ENCODE results near the gene BOD1. TPM values are rescaled to one million over a fixed set of nuclear protein-coding genes. Genes with fewer than 3 reads are reported as not detected.
A peak's percentile ranks its signal among the peaks of the same experiment; 100 is the strongest.

BOD1 gene
- total and polyA plus RNA-seq, 2 of the 8 experiments (the other 6 are each of a cell fraction or from before 2014, with no cell fraction given) = 107 to 149 TPM

DNA sequence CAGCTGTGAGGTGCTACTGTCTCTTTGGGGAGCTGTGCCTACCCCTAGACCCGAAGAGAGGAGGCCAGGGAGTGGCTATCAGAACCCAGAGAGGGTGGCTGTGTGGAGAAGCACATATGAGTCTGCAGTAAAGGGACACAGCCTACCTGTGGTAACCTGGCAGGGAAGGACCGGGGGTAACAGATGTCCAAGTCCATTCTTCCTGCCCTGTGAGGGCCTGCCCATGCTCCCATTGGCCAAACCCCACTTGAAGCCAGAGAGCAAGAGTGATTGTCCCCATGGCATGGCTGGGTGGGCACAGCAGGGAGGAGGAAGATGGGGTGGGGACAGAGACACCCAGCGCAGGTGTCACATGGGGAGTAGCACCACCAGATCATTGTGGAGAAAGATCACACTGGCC, 39.3 kb downstream of the BOD1 start:
- Histone ChIP-seq H2BK15ac (ENCODE audit: low read length) (no peak overlapping the region), H2AFZ (ENCODE audit: low read length) (no peak overlapping the region), H4K91ac (replicated peaks; ENCODE audit: insufficient read length, low read length) (no peak overlapping the region), H2BK20ac (ENCODE audit: low read length) (no peak overlapping the region), H3K4me1 (replicated peaks in 1 of 4; ENCODE audit: control insufficient read depth in 3 of 4, insufficient read depth in 4 of 4, low read length in 3 of 4) (peaks cover 0 to 7% (median 3%) of the 10 kb centered on the region in 4 experiments; a peak in 5 of 7 replicates), H2BK120ac (replicated peaks; ENCODE audit: low read depth, low read length) (no peak overlapping the region), H3K36me3 (ENCODE audit: control insufficient read depth in 2 of 4, insufficient read depth in 4 of 4, low read length in 3 of 4) (no peaks in the 10 kb centered on the region), H2BK5ac (ENCODE audit: low read depth, low read length) (no peak overlapping the region), H4K8ac (ENCODE audit: extremely low read depth, insufficient read depth, low read length) (peak overlapping the region; percentile 21; the same call in 1 of the 2 replicates), H3K9me3 (ENCODE audit: insufficient read depth in 2 of 2, low read depth in 1 of 2, low read length in 1 of 2) (peaks cover 4 to 10% of the 10 kb centered on the region in 2 experiments; a peak in 3 of 4 replicates), H3K56ac (replicated peaks; ENCODE audit: insufficient read length, low read depth, low read length) (no peak overlapping the region), H4K20me1 (replicated peaks in 1 of 2; ENCODE audit: control insufficient read depth in 1 of 2, insufficient read depth in 2 of 2, low read length in 2 of 2) (no peaks in the 10 kb centered on the region), H4K5ac (ENCODE audit: insufficient read length, low read depth, low read length) (no peak overlapping the region), H3K4ac (replicated peaks; ENCODE audit: insufficient read length, low read depth, low read length) (no peak overlapping the region), H3K14ac (ENCODE audit: insufficient read length) (no peak overlapping the region), H2AK5ac (ENCODE audit: low read depth, low read length) (no peak overlapping the region), H3K27me3 (replicated peaks in 1 of 4; ENCODE audit: control insufficient read depth in 3 of 4, extremely low read depth in 1 of 4, insufficient read depth in 3 of 4, low read length in 3 of 4) (peaks cover 0 to 2% (median 0%) of the 10 kb centered on the region in 4 experiments; a peak in 2 of 7 replicates), H3K23ac (ENCODE audit: insufficient read length) (no peak overlapping the region), H3K23me2 (ENCODE audit: low read depth, low read length) (no peaks in the 10 kb centered on the region), H3K4me3 (ENCODE audit: extremely low read depth in 1 of 4, insufficient read depth in 2 of 4, low read depth in 3 of 4, low read length in 4 of 4) (no peak overlapping the region), H3K79me1 (ENCODE audit: low read depth, low read length) (no peaks in the 10 kb centered on the region), H3K27ac (ENCODE audit: low read depth, low read length) (no peak overlapping the region), H3K4me2 (ENCODE audit: insufficient read depth in 1 of 2, low read depth in 2 of 2, low read length in 2 of 2) (no peak overlapping the region), H3K18ac (ENCODE audit: extremely low read depth, low read length) (no peak overlapping the region), H3K79me2 (ENCODE audit: control insufficient read depth in 1 of 2, insufficient read depth in 2 of 2, low read length in 2 of 2) (no peaks in the 10 kb centered on the region), H3K9ac (replicated peaks in 1 of 4; ENCODE audit: extremely low read depth in 1 of 4, low read depth in 3 of 4, low read length in 3 of 4) (no peak overlapping the region), H2BK12ac (ENCODE audit: low read depth, low read length) (no peak overlapping the region)
- no peak for FAIRE-seq
- CTCF ChIA-PET (ENCODE audit: partially characterized antibody) = interaction anchor here (2.6 kb wide), 1 partner anchor 283 kb away, joined by 6 read pairs; no protein-coding TSS in a partner anchor
- POLR2A ChIA-PET (ENCODE audit: partially characterized antibody) = no interaction called here
- 93% methylated on average over 3 of the region's 3 CpGs; no CpG with 5 or more reads in 1 of the 2 experiments for WGBS, 2 experiments (ENCODE audit: extremely low coverage in 1 of 2, insufficient coverage in 1 of 2, insufficient read length in 1 of 2, insufficient replicate concordance in 2 of 2, low coverage in 1 of 2, low lambda C conversion rate in 2 of 2, missing lambda C conversion rate in 1 of 2)
- no peak for DNase-seq (ENCODE audit: low read depth in 1 of 2, low spot score in 2 of 2)
- no peak for TF ChIP-seq GABPA (IDR thresholded peaks at IDR 0.05; ENCODE audit: borderline replicate concordance, insufficient read depth, low read length)
- no peak for TF ChIP-seq CHD2 (IDR thresholded peaks at IDR 0.05; ENCODE audit: low read length)
- TF ChIP-seq JUN (IDR thresholded peaks at IDR 0.05; ENCODE audit: low read depth, low read length) = no peak
- TF ChIP-seq FOSL1 (IDR thresholded peaks at IDR 0.05; ENCODE audit: insufficient read depth, low read depth, low read length) = no peak
- no peak for TF ChIP-seq BCL11A (IDR thresholded peaks at IDR 0.05; ENCODE audit: low read depth in 2 of 2, low read length in 2 of 2)
- no peak for TF ChIP-seq NANOG (IDR thresholded peaks at IDR 0.05; ENCODE audit: insufficient read depth, low read depth, low read length, poor library complexity, severe bottlenecking)
- TF ChIP-seq EP300 (IDR thresholded peaks at IDR 0.05; ENCODE audit: borderline replicate concordance in 1 of 2, low read depth in 2 of 2, low read length in 2 of 2) = no peak
- no peak for TF ChIP-seq POLR2A (IDR thresholded peaks at IDR 0.05; ENCODE audit: control extremely low read depth in 1 of 2, low read depth in 2 of 2, low read length in 2 of 2)
- TF ChIP-seq SIN3A (conservative IDR thresholded peaks at IDR 0.05 in 1 of 2, IDR thresholded peaks at IDR 0.05 in 1 of 2; ENCODE audit: low read depth in 1 of 2, low read length in 2 of 2) = no peak

Measured in H1 (cell line).